ENCODE results near the gene RAD9B. TPM values are rescaled to one million over a fixed set of nuclear protein-coding genes. Genes with fewer than 3 reads are reported as not detected.

RAD9B gene
- total RNA-seq, 1 experiment from 2014 or later = 1.0 TPM

GRCh38 chr12:110528277-110528839, 26.2 kb downstream of the RAD9B start:
- Mint-ChIP-seq H3K4me3 (ENCODE audit: unreplicated experiment) (no peak overlapping the region), H3K27me3 (ENCODE audit: insufficient read depth, unreplicated experiment) (no peaks in the 10 kb centered on the region), H3K9me3 (ENCODE audit: unreplicated experiment) (no peaks in the 10 kb centered on the region), H3K27ac (ENCODE audit: low read depth, unreplicated experiment) (no peak overlapping the region), H3K36me3 (ENCODE audit: insufficient read depth, unreplicated experiment) (peaks cover 71% of the 10 kb centered on the region), H3K4me1 (ENCODE audit: insufficient read depth, unreplicated experiment) (peaks cover 10% of the 10 kb centered on the region)
- TF ChIP-seq, protein P1, sequence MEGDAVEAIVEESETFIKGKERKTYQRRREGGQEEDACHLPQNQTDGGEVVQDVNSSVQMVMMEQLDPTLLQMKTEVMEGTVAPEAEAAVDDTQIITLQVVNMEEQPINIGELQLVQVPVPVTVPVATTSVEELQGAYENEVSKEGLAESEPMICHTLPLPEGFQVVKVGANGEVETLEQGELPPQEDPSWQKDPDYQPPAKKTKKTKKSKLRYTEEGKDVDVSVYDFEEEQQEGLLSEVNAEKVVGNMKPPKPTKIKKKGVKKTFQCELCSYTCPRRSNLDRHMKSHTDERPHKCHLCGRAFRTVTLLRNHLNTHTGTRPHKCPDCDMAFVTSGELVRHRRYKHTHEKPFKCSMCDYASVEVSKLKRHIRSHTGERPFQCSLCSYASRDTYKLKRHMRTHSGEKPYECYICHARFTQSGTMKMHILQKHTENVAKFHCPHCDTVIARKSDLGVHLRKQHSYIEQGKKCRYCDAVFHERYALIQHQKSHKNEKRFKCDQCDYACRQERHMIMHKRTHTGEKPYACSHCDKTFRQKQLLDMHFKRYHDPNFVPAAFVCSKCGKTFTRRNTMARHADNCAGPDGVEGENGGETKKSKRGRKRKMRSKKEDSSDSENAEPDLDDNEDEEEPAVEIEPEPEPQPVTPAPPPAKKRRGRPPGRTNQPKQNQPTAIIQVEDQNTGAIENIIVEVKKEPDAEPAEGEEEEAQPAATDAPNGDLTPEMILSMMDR (IDR thresholded peaks at IDR 0.05; ENCODE audit: unreplicated experiment) = no peak
- intact Hi-C loops (cut with micrococcal nuclease) = no loop called here
- DNase-seq (ENCODE audit: unreplicated experiment) = no peak
- CTCF ChIA-PET = interaction anchor here (0.5 to 3.9 kb wide), 3 partner anchors 11 to 73 kb away, joined by 3 to 42 read pairs (median 6); no protein-coding TSS in a partner anchor
- POLR2A ChIA-PET = interaction anchor here (0.7 to 14.4 kb wide), 11 partner anchors 8 to 74 kb away, joined by 3 to 351 read pairs (median 7); partner anchors contain the start of genes FAM216A, GPN3, RAD9B and VPS29
- BruUV-seq (replicated peaks) = no TSS peak

DNA sequence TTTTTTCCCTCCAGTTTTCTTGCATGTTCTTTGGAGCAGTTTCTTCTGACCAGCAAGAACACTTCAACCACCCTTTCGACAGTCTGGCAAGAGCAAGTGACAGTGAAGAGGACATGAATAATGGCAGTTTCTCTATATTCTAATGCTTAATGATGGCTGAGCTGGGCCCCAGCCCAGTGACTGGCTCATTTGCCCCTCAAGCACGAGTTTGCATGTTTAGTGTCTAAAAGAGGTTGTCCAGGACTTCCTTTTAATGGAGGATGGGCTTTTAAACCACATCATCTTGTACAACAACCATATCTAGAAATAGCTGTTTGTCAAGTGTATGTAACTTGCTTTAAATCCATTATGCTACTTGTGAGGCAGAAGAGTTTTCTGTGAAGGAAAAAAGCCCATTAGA, 28.4 kb downstream of the RAD9B start:
- DNase-seq (ENCODE audit: unreplicated experiment) = no peak
- Mint-ChIP-seq H3K27me3 (ENCODE audit: insufficient read depth, unreplicated experiment) (no peaks in the 10 kb centered on the region), H3K4me1 (ENCODE audit: insufficient read depth, unreplicated experiment) (peaks cover 10% of the 10 kb centered on the region), H3K4me3 (ENCODE audit: unreplicated experiment) (no peak overlapping the region), H3K27ac (ENCODE audit: low read depth, unreplicated experiment) (no peak overlapping the region), H3K9me3 (ENCODE audit: unreplicated experiment) (no peaks in the 10 kb centered on the region), H3K36me3 (ENCODE audit: insufficient read depth, unreplicated experiment) (peaks cover 92% of the 10 kb centered on the region)
- TF ChIP-seq, protein P1 (IDR thresholded peaks at IDR 0.05; ENCODE audit: unreplicated experiment) = no peak
- intact Hi-C loops (cut with micrococcal nuclease) = no loop called here
- no TSS peak for BruUV-seq (replicated peaks)
- ChIA-PET POLR2A (interaction anchor here (0.5 to 14.4 kb wide), 11 partner anchors 8 to 701 kb away, joined by 3 to 351 read pairs (median 10); partner anchors contain the start of genes GPN3, RAD9B and VPS29), CTCF (interaction anchor here (0.5 to 0.7 kb wide), 3 partner anchors 12 to 59 kb away, joined by 3 to 4 read pairs (median 3); no protein-coding TSS in a partner anchor)

- TF ChIP-seq, protein P1 (IDR thresholded peaks at IDR 0.05; ENCODE audit: unreplicated experiment) = no peak
- Mint-ChIP-seq H3K36me3 (ENCODE audit: insufficient read depth, unreplicated experiment) (peaks cover 99% of the 10 kb centered on the region), H3K4me3 (ENCODE audit: unreplicated experiment) (no peak overlapping the region), H3K4me1 (ENCODE audit: insufficient read depth, unreplicated experiment) (peaks cover 18% of the 10 kb centered on the region), H3K27ac (ENCODE audit: low read depth, unreplicated experiment) (peak overlapping the region; percentile 42), H3K9me3 (ENCODE audit: unreplicated experiment) (no peaks in the 10 kb centered on the region), H3K27me3 (ENCODE audit: insufficient read depth, unreplicated experiment) (no peaks in the 10 kb centered on the region)
- POLR2A ChIA-PET = interaction anchor here (0.6 to 14.4 kb wide), 23 partner anchors 9 to 1878 kb away, joined by 3 to 351 read pairs (median 4); partner anchors contain the start of genes ARPC3, FAM216A, GPN3 and RAD9B
- DNase-seq (ENCODE audit: unreplicated experiment) = peak; percentile 73
- BruUV-seq (replicated peaks) = no TSS peak
- intact Hi-C loops (cut with micrococcal nuclease) = no loop called here
- CTCF ChIA-PET = interaction anchor here (0.8 to 5.4 kb wide), 5 partner anchors 13 to 69 kb away, joined by 3 to 30 read pairs (median 5); no protein-coding TSS in a partner anchor
Observed at GRCh38 chr12:110531741-110532333, 29.7 kb downstream of the RAD9B start.

DNA sequence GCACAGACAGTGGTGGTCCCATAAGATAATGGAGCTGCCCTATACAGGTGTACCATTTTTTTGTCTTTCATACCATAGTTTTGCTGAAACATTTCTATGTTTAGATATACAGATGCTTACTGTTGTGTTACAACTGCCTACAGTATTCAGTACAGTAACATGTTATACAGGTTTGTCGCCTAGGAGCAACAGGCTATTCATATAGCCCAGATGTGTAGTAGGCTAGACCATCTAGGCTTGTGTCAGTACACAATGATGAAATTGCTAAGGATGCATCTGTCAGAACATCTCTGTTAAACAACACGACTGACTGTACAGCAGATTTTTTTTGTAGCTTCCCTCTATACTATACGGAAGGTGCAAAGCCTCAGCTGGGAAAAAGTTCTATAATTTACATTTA, 30.5 kb downstream of the RAD9B start:
- ChIA-PET CTCF (interaction anchor here (0.9 to 5.4 kb wide), 3 partner anchors 20 to 68 kb away, joined by 5 to 30 read pairs (median 5); no protein-coding TSS in a partner anchor), POLR2A (interaction anchor here (1.0 to 14.4 kb wide), 11 partner anchors 16 to 69 kb away, joined by 3 to 351 read pairs (median 6); partner anchors contain the start of genes RAD9B and VPS29)
- no peaks in the 10 kb centered on the region for H3K27me3 Mint-ChIP-seq (ENCODE audit: insufficient read depth, unreplicated experiment)
- intact Hi-C loops (cut with micrococcal nuclease) = no loop called here
- H3K36me3 Mint-ChIP-seq (ENCODE audit: insufficient read depth, unreplicated experiment) = peaks cover 99% of the 10 kb centered on the region
- H3K27ac Mint-ChIP-seq (ENCODE audit: low read depth, unreplicated experiment) = peak overlapping the region; percentile 42
- H3K4me1 Mint-ChIP-seq (ENCODE audit: insufficient read depth, unreplicated experiment) = peaks cover 26% of the 10 kb centered on the region
- H3K9me3 Mint-ChIP-seq (ENCODE audit: unreplicated experiment) = no peaks in the 10 kb centered on the region
- no peak for DNase-seq (ENCODE audit: unreplicated experiment)
- H3K4me3 Mint-ChIP-seq (ENCODE audit: unreplicated experiment) = no peak overlapping the region
- BruUV-seq (replicated peaks) = no TSS peak
- TF ChIP-seq, protein P1 (IDR thresholded peaks at IDR 0.05; ENCODE audit: unreplicated experiment) = no peak

Measured in MCF 10A (cell line).